SK-N-SH treated with all-trans-retinoic acid at 6 μM for 48 hours (cell line): ENCODE measurements around the gene LTBR.

Experiments used
- BACH2 ChIP-seq: fragments of 250-450 bp; sonication (Bioruptor Pico); IDR thresholded peaks from 2 replicates; pipeline ENCODE4 v1.9.0; 2021; ENCODE audit warnings: mild to moderate bottlenecking, borderline replicate concordance
- ISL1 ChIP-seq: fragments of 250-450 bp; sonication (Bioruptor Pico); IDR thresholded peaks from 2 replicates; pipeline ENCODE4 v2.1.2; 2022; ENCODE audit warnings: mild to moderate bottlenecking, moderate library complexity
- RARB ChIP-seq: fragments of 250-450 bp; sonication (Bioruptor Pico); IDR thresholded peaks from 2 replicates; pipeline ENCODE4 v1.8.0; 2021; ENCODE audit warnings: mild to moderate bottlenecking, moderate library complexity
- ZFP3 ChIP-seq: fragments of 250-450 bp; sonication (Bioruptor Pico); IDR thresholded peaks from 2 replicates; pipeline ENCODE4 v1.5.0; 2020; ENCODE audit warnings: mild to moderate bottlenecking, moderate library complexity
- ZNF565 ChIP-seq: fragments of 450-650 bp; formaldehyde crosslinking; conservative IDR thresholded peaks from 2 replicates; pipeline ENCODE4 v1.5.0; 2020; ENCODE audit warnings: low read depth, mild to moderate bottlenecking, moderate library complexity
- TF ChIP-seq, protein P1 (sequence below): fragments of 250-450 bp; sonication (Bioruptor Pico); IDR thresholded peaks from 2 replicates; pipeline ENCODE4 v1.5.1; 2020; ENCODE audit warnings: low read depth, mild to moderate bottlenecking, moderate library complexity

GRCh38 chr12:6340745-6341416 is 43.1 kb upstream of the LTBR start:
- TF ChIP-seq ISL1 (CRISPR knock-in tag) = no peak
- no peak for TF ChIP-seq ZNF565
- TF ChIP-seq, protein P1, sequence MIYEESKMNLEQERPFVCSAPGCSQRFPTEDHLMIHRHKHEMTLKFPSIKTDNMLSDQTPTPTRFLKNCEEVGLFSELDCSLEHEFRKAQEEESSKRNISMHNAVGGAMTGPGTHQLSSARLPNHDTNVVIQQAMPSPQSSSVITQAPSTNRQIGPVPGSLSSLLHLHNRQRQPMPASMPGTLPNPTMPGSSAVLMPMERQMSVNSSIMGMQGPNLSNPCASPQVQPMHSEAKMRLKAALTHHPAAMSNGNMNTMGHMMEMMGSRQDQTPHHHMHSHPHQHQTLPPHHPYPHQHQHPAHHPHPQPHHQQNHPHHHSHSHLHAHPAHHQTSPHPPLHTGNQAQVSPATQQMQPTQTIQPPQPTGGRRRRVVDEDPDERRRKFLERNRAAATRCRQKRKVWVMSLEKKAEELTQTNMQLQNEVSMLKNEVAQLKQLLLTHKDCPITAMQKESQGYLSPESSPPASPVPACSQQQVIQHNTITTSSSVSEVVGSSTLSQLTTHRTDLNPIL (CRISPR knock-in tag) = no peak
- TF ChIP-seq RARB = no peak
- no peak for TF ChIP-seq BACH2 (CRISPR knock-in tag)
- TF ChIP-seq ZFP3 (CRISPR knock-in tag) = no peak
